ENCODE data around the gene AEBP1.

The AEBP1 gene

DNA sequence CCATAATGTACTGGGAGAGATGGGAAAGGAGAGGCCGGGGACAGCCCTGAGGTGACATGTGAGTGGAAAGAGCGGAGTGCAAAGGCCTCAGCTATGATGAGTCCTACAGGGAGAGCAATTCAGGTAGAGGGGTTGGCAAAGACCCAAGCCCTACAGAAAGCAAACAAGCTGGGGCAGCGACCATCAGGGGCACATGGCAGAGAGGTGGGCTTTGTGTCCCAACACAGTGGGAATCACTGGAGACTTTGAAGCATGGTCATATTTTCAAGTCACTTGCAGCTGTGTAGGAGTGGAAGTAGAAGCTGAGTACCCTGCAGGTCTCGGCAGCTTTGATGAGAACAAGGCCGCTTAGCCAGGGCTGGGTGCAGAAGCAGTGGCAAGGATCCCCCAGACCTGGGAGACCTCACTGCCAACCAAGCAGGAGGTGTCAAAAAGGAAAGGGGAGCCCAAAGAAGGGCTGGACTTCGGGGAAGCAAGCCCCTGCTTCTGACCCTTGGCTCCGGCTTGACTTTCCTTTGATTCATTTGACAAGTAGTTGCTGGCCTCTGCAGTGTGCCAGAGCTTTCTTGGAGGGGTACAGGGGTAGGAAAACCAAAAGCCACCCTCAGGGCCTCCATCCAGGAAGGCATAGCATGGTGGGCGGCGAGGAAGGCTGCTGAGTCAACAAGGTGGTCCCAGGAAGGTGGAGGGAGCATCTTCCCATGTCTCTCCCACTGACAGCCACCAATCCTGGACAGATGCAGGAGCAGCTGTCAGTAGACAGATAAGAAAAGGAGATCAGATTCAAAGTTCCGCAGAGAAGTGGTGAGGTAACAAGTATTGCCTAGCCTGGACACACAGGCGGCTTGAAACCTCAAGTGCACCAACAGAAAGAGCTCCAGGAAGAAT lies 36.8 kb upstream of the AEBP1 start:
- no peak for DNase-seq

DNA sequence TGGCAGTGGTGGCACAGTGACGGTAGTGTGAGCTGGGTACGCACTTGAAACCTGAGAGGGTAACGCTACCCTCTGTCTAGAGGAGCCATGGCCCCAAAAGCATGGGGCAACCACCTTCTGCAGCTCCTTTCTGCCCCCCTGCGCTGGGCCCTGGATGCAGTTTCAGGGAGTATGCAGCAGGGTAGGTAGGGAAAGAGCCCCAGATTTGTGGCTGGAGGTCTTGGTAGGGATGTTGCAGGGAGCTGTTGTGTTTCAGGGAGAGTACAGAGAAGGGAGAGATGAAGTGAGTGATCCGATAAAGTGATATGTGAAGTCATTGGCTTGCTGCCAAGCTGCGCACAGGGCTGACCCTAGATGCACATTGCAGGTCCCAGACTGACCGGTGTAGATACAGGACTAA lies 36.1 kb upstream of the AEBP1 start:
- no peak for DNase-seq

DNA sequence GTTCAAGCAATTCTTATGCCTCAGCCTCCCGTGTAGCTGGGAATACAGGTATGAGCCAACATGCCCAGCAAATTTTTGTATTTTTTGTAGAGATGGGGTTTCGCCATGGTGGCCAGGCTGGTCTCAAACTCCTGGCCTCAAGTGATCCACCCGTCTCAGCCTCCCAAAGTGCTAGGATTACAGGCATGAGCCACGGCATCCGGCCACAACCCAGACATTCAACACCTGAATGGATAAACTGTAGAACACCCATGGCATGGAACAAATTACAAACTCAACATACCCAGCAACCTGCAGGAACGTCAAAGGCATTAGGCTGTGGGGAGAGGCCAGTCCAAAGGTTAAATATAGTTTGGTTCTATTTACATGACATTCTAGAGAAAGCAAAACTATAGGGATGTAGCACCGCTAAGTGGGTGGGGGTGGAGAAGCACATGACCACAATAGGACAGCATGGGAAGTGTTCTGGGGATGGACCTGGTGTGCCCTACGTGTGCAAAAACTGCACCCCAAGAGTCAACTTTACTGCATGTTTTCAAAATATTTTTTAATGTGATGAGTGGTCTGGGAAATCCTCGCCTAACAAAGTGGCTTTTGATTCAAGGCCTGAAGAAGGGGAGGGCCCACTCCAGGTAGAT lies 32.3 kb upstream of the AEBP1 start:
- DNase-seq = no peak

DNA sequence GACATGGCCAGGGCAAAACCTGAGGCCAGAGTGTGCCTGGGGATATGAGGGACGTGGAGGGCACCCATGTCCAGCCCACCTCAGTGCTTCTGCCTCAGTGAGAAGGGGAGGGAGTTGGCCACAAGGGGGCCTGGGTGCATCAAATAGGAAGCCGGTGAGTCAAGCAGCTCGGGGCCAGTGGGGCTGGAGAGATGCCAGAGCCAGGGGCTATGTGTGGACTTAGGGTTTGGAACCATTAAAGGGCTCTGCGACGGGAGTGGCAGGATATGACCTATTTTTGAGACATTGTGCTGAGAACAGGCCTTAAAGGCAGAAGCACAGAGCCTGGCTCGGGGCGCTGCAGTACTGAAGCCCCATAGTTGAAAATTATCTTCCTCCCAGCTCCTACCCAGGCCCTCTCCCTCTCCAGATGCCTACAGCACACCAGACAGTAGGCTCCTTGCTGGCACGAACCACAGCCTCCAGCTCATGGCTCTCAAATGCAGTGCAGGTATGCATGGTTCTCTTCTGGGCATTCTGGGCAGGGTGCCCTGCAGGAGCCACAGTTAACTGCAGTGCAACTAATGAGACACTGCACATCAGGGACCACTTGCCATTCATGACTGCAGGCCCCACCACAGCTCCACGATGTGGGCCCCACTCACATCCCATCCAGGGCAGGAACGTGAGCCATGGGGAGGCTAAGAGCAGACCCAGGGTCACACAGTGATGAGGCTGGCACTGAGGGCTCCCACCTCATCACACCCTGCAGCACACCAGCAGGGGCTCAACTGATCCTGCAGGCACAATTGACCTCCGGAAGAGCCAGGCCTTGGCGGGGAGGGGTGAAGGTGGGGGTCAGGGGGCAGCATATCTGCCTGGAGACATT lies 31.5 kb upstream of the AEBP1 start:
- DNase-seq = peak; percentile 55

DNA sequence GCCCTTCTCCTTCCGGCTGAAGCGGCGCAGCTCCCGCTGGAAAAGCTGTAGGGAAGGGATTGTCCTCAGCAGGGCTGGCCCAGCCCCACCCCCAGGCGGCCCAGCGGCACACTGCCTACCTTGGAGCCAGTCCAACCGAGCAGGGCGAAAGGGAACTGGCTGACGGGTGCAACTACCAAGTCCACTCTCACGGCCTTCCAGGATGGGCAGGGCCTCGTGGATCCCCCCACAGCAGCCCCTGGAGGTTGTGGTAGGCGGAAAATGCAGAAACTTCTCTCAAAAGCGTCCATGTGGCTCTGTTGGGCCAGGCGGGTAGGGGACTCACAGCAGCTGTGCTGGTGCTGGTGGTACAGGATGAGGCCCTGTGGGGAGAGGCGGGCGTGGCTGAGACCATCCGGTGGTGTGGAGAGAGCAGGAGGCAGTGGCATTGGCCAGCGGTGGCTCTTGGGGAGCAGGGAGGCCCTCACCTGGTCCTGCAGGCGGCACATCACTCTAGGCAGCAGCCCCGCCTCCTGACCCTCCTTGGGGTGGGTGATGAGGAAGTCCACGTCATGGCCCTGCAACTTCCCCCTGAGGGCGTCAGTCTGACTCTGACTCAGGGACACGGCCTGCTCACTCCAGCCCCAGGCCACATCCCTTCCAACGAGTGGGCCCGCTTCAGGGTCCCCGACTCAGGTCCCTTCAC lies 30.3 kb upstream of the AEBP1 start:
- DNase-seq = no peak

DNA sequence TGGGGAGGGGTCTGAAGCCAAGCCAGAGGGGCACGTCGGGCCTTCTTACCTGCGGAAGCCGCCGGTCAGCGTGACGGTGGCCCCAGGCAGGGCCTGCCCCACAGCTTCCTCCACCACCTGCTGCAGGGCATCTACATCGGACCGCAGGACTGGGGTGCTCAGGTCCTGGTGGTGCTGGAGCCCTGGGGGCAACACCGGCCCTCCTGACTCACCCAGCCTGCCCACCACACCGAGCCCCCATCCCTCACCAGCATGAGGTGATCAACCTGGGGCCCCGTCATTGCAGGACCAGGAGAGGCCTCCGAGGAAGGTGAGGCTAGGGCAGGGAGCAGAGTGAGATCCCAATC lies 29.8 kb upstream of the AEBP1 start:
- DNase-seq = no peak

DNA sequence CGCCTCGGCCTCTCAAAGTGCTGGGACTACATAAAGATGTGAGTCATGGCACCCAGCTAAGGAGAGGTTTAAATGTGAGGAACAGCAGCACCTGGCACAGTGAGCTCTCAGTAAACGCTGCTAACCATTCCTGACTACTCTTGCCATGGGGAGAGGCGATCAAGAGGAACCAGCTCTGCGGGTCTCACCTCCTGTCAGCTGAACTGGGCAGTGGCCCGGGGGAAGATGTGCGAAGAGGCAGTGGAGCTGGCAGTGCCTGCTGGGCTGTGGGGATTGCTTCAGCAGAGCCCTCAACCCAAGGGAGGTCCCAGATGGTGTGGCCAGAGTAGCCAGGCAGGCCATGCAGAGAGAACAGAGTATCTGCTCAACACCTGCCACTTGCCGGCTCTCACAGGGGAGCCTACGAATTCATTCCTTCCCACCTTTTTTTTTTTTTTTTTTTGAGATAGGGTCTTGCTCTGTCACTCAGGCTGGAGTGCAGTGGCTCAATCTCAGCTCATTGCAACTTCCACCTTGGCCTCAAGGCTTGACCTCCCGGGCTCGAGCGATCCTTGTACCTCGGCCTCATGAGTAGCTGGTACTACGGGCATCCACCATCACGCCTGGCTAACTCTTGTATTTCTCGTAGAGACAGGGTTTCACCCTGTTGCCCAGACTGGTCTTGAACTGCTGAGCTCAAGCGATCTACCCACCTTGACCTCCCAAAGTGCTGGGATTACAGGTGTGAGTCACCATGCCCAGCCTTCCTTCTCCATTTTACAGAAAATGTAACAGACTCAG lies 28.7 kb upstream of the AEBP1 start:
- DNase-seq = no peak

DNA sequence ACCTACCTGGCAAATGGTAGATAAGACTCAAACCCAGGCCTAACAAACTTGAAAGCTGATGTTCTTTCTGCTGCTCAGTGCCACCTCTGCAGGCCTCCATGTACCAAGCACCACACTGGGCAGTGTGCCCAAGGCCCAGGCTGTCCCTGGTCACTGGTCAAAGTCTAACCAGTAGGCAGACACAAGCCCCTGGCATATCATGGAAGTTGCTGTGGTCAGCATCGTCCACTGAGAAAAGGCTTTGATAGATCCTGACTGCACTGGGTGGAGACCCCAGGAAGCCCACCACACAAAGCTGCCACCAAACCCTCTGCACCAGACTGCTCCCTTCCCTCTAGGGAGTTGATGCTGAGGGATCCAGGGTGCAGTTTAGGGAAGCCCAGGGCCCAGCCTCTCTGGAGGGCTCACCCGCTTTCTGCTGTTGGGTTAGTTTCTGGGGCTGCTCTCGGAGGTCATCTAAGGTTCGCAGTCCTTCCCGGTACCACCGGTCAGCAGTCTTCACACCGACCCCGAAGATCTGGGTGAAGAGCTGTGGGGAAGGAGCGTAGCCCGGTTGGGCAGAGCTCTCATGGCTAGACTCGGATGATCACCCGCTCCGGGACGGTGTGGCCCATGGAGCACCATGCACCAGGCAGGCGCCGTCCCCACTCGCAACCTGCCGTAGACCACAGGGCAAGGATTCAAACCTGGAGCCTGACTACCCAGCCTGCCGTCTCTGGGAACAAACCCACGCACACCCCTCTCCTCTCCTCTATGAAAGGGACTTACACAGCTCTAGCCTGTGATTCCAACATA lies 27.8 kb upstream of the AEBP1 start:
- DNase-seq = no peak

DNA sequence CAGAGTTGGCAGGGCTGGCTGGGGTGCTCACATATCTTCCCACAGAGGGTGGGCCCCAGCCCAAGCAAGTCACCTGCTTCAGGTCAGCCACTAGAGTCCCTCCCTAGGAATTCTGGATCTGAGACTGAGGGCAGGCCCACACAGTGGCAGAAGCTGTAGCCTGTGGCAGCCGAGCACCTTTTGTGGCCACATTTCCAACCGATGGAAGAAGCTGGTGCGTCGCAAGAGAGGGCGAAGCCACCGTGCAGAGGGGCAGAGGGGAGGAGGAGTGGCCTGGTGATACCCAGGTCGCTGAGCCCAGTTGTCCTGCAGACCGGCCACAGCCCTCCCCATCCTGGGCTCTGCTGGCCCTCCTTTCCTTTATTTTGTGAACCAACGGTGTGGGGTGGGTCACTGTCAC lies 27.1 kb upstream of the AEBP1 start:
- DNase-seq = no peak

DNA sequence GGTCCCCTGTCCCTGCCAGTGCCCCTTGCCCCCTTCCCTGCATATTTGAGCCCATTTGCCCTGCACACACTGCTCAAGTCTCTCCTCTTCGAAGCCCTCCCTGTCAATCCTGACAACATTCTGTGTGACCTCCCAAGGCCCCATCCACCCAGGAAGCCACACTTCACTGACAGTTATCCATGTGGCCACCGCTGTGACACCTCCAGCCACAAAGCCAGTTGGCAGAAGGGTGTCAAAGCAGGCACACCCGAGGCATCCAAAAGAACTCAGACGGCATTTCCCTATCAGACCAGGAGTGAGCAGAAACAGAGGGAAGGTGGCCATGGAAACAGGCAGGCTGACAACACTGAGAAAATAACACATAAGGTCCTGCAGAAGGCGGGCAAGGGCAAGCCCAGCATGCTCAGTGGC lies 26.5 kb upstream of the AEBP1 start:
- DNase-seq = no peak

DNA sequence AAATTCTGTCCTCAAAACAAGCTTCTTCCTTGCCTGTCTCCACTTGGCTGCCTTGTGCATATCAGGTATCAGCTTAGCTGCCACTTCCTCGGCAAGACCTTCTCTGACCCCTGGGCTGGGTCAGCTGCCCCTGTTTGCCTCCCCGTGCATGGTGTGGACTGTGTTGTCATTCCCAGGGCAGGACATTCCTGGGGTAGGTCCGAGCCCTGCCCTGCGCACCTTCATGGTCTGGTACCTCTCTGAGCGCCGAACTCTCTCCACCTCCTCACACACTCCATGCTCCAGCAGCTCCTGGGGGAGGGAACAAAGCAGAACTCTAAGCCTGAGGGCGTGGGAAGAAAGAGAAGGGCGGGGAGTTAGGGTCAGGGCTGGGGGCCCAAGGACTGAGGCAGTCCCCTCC lies 25.6 kb upstream of the AEBP1 start:
- DNase-seq = no peak

DNA sequence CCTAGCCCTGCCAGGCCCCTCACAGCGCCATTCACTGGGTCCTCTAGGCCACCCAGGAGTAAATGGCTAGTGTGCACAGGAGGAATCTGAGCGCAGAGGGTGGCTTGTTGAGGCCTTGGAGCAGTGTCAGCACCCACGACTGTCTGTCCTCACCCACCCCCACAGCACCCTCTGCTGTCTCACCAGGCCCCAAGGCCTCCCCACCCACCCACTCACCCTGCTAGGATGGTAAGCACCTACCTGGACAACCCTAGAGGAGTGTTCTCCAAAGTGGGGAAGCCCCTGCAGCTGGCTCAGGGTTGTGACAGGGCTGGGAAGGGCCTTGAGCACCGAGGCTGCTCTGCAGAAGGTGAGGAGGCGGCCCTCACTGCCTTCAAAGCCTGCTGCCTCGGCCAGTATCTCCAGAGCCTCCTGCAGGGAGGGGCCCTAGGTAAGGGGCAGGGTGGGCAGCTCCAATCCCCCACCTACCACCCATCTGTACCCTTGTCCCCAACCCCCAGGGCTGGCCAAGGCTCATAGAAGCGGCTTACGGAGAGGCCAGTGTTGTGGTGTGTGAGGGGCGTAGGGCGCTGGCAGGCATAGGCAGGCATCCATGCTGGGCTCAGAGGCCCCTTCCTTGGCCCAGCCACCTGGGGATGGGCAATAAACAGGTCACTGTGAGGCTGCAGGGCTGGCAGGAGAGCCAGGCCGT lies 24.7 kb upstream of the AEBP1 start:
- DNase-seq = no peak

DNA sequence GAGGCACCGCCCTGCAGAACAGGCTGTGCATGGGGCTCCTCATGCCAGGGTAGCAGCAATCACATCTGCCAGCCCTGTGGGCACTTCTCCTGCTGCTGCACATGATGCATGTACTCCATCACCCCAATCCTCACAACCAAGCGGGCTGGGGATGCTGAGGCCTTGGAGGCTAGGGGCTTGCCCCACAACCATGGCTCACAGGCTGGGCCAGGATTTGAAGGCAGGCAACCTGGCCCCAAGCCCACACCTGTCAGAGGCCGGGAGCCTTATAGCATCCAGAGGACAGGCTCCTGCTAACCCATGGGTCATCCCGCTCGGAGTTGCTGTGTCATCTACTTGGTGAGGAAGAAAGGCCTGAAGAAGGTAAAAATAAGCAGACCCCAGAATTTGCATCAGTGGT lies 24.0 kb upstream of the AEBP1 start:
- no peak for DNase-seq

DNA sequence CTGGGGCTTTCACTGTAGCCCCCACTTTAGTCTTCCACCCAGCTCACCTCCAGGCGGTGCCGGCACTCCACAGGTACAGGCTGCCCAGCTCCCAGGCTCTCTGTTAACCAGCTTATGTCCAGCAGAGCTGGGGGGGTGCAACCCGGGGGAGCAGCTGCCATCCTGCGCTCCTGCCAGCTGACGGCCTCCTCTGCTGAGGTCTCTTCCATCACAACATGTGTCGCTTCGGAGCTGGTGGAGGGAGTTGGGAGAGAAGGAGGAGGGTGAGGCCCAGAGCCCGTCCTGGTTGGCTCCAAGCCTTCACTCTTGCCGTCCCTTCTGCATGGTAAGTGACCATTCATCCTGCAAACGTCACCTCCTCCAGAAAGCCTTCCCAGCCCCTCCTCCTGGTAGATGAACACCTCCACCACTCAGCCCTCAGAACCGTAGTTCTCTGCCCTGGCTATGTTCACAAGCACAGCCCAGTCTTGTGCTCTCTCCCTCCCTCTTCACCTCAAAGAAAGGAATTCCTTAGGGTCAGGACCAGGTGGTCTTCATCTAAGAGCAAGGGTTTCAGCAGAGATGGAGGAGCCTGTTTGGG lies 23.4 kb upstream of the AEBP1 start:
- no peak for DNase-seq

DNA sequence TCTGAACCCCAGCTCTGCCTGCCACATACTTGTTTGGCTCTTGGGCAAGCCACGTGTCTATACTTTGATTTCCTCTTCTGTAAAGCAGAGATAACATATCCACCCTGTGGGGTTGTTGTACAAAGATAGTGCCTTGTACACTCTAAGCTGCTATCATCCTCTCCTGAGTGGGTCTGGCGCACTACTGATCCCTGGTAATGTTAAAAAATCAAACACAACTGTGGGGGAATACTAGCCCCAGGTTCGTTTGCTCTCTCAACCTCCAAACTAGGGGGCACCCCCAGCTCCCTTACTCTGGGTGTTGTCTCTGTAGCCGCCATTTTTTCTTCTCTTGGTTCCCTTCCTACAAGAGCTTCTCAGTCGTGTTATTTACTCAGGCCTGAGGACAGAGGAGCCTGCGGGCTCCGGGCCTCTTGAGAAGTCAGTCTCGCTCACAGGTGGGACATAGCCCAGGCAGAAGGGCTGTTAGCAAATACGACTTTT lies 22.8 kb upstream of the AEBP1 start:
- no peak for DNase-seq

DNA sequence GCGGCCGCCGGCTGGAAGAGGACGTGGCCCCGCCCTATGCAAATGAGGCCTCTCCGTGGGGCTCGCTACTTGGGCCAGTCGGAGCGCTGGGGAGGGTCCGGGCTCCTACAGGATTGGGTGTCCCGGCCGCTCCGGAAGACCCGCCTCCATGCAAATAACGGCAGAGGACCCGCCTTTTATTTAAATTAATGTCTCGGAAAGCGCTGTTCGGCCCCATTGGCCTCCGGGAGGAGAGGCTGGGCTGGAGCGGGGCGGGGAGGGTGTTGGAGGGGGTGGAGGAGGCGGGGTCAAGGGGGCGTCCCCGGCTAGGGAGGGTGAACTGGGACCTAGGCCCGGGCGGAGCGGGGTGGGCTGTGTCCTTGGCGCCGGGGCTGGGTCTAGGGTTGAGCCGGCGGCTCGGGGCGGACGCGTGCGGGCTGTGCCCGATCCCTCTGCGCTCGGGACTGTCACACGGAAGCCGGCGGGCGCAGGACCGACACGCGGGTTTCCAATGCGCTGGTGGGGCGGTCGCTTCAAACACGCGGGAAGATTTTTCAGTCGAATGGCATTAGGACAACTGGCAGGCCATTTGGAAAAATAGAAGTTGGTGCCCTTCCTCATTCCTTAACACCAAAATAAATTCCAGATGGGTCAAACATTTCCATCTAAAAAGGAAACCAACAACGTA lies 21.5 kb upstream of the AEBP1 start:
- peak; percentile 93 for DNase-seq

DNA sequence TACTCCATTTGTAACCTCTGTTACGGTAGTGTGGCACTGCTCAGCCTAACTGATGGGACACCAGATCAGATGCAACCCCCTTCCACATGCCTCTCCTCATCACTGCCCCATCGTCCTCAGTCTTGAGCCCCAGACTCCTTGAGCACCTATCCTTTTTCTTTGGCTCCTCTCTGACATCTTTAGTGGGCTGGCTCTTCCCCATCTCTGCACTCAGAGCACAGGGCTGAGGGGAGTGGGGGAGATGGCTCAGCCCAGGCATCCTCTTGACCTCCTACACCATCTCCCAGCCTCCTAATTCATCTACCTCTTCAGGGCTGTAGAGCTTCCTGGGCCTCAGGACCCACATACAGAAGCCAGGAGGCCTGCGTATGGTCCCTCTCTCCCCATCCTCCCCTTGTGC lies 20.3 kb upstream of the AEBP1 start:
- no peak for DNase-seq

DNA sequence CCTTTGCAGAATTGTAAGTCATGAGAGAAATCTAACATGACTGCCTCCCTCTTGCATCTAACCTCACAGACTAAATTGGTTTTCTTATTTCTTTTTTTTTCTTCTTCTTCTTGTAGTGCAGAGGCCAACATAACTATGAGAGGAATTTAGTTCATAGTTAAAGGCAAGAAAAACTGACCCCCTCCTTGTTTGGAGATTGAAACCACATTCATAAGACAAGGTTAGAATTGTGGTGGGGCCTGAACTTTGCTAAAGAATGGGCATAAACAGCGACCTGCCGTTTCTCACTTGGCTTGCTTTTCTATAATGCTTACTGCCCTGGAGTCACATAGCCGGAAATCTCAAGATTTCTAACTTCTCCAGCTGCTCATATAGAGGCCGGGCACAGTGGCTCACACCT lies 19.4 kb upstream of the AEBP1 start:
- DNase-seq = no peak

DNA sequence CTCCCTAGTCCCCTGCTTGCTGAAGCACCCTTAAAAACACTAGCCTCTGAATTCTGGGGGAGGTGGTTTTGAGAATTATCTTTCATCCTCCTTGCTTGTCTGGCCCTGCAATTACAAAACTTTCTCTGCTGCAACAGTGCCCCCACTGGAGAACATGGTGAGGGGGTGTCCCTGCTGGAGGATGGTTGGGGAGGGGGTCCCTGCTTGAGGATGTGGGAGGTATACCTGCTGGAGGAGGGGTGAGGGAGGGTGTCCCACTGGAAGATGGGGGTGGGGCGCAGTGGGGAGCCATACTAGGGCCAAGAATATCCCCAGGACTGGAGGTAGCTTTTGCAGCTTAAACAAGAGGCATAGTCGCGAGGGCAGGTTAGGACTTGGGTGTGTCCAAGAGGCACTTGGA lies 18.6 kb upstream of the AEBP1 start:
- DNase-seq = no peak

DNA sequence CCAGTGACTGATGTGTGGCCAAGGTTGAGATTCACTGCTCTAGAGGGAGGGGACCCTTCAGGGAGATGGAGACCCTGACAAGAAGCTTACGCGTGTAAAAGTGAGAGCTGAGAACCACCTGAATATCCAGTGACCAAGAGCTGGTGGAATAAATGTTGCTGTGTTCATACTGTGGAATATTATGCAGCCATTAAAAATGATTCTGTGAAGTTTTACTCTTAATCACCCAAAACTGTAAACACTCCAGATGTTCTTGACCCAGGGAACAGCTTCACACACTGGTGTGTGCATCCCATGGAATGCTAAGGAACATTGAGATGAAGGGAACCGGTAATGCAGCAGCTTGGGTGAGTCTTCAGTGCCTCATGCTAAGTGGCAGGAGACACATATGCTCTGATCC lies 17.5 kb upstream of the AEBP1 start:
- DNase-seq = no peak
